M059J (cell line): ENCODE results near the gene AEN. TPM values are rescaled to one million over a fixed set of nuclear protein-coding genes. Genes with fewer than 3 reads are reported as not detected.

Source experiments
- DNase-seq: peaks from one replicate; pipeline ENCODE4 v3.0.0-alpha.2; 2012; ENCODE audit warnings: low read depth
- total RNA-seq: library from RNA; depleted of rRNA; stranded (reverse); fragments of >200 nt; shearing (Covaris generic); gene quantifications from 2 replicates; pipeline ENCODE4 v1.2.3, GENCODE V29; 2014

The AEN gene
- total RNA-seq, 1 experiment from 2014 or later, result 15.7 TPM

GRCh38 chr15:88613074-88613944, 7.8 kb upstream of the AEN start:
- DNase-seq, result peak; percentile 47

GRCh38 chr15:88615303-88616107, 5.6 kb upstream of the AEN start:
- DNase-seq, result no peak

GRCh38 chr15:88616240-88616639, 4.9 kb upstream of the AEN start:
- no peak for DNase-seq

GRCh38 chr15:88617031-88617722, 4.0 kb upstream of the AEN start:
- DNase-seq, result no peak

GRCh38 chr15:88617790-88618189, 3.4 kb upstream of the AEN start:
- no peak for DNase-seq

- DNase-seq, result no peak
These were observed 2.5 kb upstream of the AEN start for GRCh38 chr15:88618686-88619085.

- DNase-seq, result no peak
These were observed 1.3 kb upstream of the AEN start for GRCh38 chr15:88619796-88620195.

- DNase-seq, result peak; percentile 68
These were observed 857 bp downstream of the AEN start for GRCh38 chr15:88621789-88622604.

- no peak for DNase-seq
These were observed 1.4 kb downstream of the AEN start for GRCh38 chr15:88622605-88622975.

- peak; percentile 90 for DNase-seq
These were observed 1.9 kb downstream of the AEN start for GRCh38 chr15:88623061-88623460.

- no peak for DNase-seq
These were observed 2.5 kb downstream of the AEN start for GRCh38 chr15:88623632-88624031.

GRCh38 chr15:88624156-88624970, 3.2 kb downstream of the AEN start:
- DNase-seq, result no peak

- no peak for DNase-seq
These were observed 3.9 kb downstream of the AEN start for GRCh38 chr15:88624971-88625490.

GRCh38 chr15:88625943-88626741, 5.0 kb downstream of the AEN start:
- no peak for DNase-seq

GRCh38 chr15:88627463-88627862, 6.3 kb downstream of the AEN start:
- DNase-seq, result no peak

GRCh38 chr15:88628018-88628654, 7.0 kb downstream of the AEN start:
- DNase-seq, result no peak

GRCh38 chr15:88629071-88629470, 7.9 kb downstream of the AEN start:
- DNase-seq, result no peak

- DNase-seq, result no peak
These were observed 9.1 kb downstream of the AEN start for GRCh38 chr15:88630141-88630721.
